H9 (cell line): ENCODE results near the gene DIS3L2. TPM values are rescaled to one million over a fixed set of nuclear protein-coding genes. Genes with fewer than 3 reads are reported as not detected.

Experiments used
- DNase-seq: peaks from one replicate; pipeline ENCODE4 v3.0.0-alpha.2; 2017
- H2AFZ ChIP-seq: one replicate; pipeline ENCODE4 v1.6.1; 2013; ENCODE audit warnings: mild to moderate bottlenecking, low read length, control low read depth, moderate library complexity
- H2AK5ac ChIP-seq: 2 replicates; pipeline ENCODE4 v1.6.1; 2013; ENCODE audit warnings: low read length, control low read depth, mixed read lengths; ENCODE audit not compliant: insufficient read length
- H2BK120ac ChIP-seq: one replicate; pipeline ENCODE4 v1.6.1; 2013; ENCODE audit warnings: low read depth, mild to moderate bottlenecking, low read length, control low read depth, inconsistent platforms; ENCODE audit not compliant: poor library complexity, severe bottlenecking
- H2BK12ac ChIP-seq: 2 replicates; pipeline ENCODE4 v1.6.1; 2013; ENCODE audit warnings: low read length, control low read depth, mixed read lengths, low read depth; ENCODE audit not compliant: insufficient read length
- H2BK15ac ChIP-seq: 2 replicates; pipeline ENCODE4 v1.6.1; 2013; ENCODE audit warnings: low read depth, low read length, control low read depth
- H2BK20ac ChIP-seq: one replicate; pipeline ENCODE4 v1.6.1; 2013; ENCODE audit warnings: low read depth, mild to moderate bottlenecking, low read length, control low read depth, inconsistent platforms; ENCODE audit not compliant: poor library complexity, severe bottlenecking
- H2BK5ac ChIP-seq: 2 replicates; pipeline ENCODE4 v1.6.1; 2013; ENCODE audit warnings: low read length, control low read depth, mixed read lengths; ENCODE audit not compliant: insufficient read length
- H3K14ac ChIP-seq: 2 replicates; pipeline ENCODE4 v1.6.1; 2013; ENCODE audit warnings: low read length, control low read depth; ENCODE audit not compliant: insufficient read depth
- H3K18ac ChIP-seq: 2 replicates; pipeline ENCODE4 v1.6.1; 2013; ENCODE audit warnings: low read depth, mild to moderate bottlenecking, mixed read lengths, low read length, control low read depth; ENCODE audit not compliant: insufficient read length
- H3K23ac ChIP-seq: 2 replicates; pipeline ENCODE4 v1.6.1; 2013; ENCODE audit warnings: low read length, control low read depth, mixed read lengths, low read depth; ENCODE audit not compliant: insufficient read length
- H3K23me2 ChIP-seq: 2 replicates; pipeline ENCODE4 v1.6.1; 2013; ENCODE audit warnings: low read depth, mild to moderate bottlenecking, mixed read lengths, low read length, control low read depth; ENCODE audit not compliant: insufficient read length, poor library complexity, severe bottlenecking
- H3K27ac ChIP-seq: 2 replicates; pipeline ENCODE4 v1.5.1; 2013; ENCODE audit warnings: low read length, control low read depth, mixed read lengths, low read depth; ENCODE audit not compliant: insufficient read length
- H3K27me3 ChIP-seq: 2 replicates; pipeline ENCODE4 v1.6.1; 2013; ENCODE audit warnings: low read length, control low read depth, inconsistent platforms; ENCODE audit not compliant: insufficient read depth
- H3K4ac ChIP-seq: 2 replicates; pipeline ENCODE4 v1.6.1; 2013; ENCODE audit warnings: low read depth, mild to moderate bottlenecking, control low read depth, inconsistent platforms, low read length, moderate library complexity
- H3K4me1 ChIP-seq: 2 replicates; pipeline ENCODE4 v1.6.1; 2013; ENCODE audit warnings: low read length, control low read depth, inconsistent platforms; ENCODE audit not compliant: insufficient read depth
- H3K4me2 ChIP-seq: 2 replicates; pipeline ENCODE4 v1.6.1; 2013; ENCODE audit warnings: low read length, control low read depth, mixed read lengths; ENCODE audit not compliant: insufficient read length, insufficient read depth
- H3K56ac ChIP-seq: 2 replicates; pipeline ENCODE4 v1.6.1; 2013; ENCODE audit warnings: low read depth, mild to moderate bottlenecking, mixed read lengths, low read length, control low read depth; ENCODE audit not compliant: insufficient read length
- H3K79me1 ChIP-seq: 2 replicates; pipeline ENCODE4 v1.6.1; 2013; ENCODE audit warnings: low read depth, mild to moderate bottlenecking, moderate library complexity, low read length, control low read depth, inconsistent platforms; ENCODE audit not compliant: insufficient read depth, poor library complexity, severe bottlenecking
- H3K79me2 ChIP-seq: 2 replicates; pipeline ENCODE4 v1.6.1; 2013; ENCODE audit warnings: low read length, control low read depth, inconsistent platforms; ENCODE audit not compliant: insufficient read depth
- H3K9ac ChIP-seq: 2 replicates; pipeline ENCODE4 v1.6.1; 2013; ENCODE audit warnings: low read length, control low read depth, mixed read lengths; ENCODE audit not compliant: insufficient read length; ENCODE audit errors: extremely low read depth
- H3K9me3 ChIP-seq: one replicate; pipeline ENCODE4 v1.6.1; 2013; ENCODE audit warnings: low read depth, low read length, inconsistent platforms; ENCODE audit not compliant: control insufficient read depth
- H3T11ph ChIP-seq: one replicate; pipeline ENCODE4 v1.6.1; 2013; ENCODE audit warnings: mild to moderate bottlenecking, low read length, control low read depth, inconsistent platforms
- H4K20me1 ChIP-seq: one replicate; pipeline ENCODE4 v1.6.1; 2013; ENCODE audit not compliant: control insufficient read depth, insufficient read length, insufficient read depth
- H4K5ac ChIP-seq: 2 replicates; pipeline ENCODE4 v1.6.1; 2013; ENCODE audit warnings: low read depth, mild to moderate bottlenecking, mixed read lengths, low read length, control low read depth; ENCODE audit not compliant: insufficient read length
- H4K8ac ChIP-seq: replicated peaks from 2 replicates; pipeline ENCODE4 v1.6.1; 2013; ENCODE audit warnings: low read length, control low read depth, mixed read lengths, low read depth; ENCODE audit not compliant: insufficient read length
- H4K91ac ChIP-seq: 2 replicates; pipeline ENCODE4 v1.6.1; 2013; ENCODE audit warnings: low read depth, mild to moderate bottlenecking, moderate library complexity, mixed read lengths, low read length, control low read depth; ENCODE audit not compliant: insufficient read length
- H3K27ac Mint-ChIP-seq, 3 experiments: 2 replicates in 2 of 3; 3 replicates in 1 of 3; pipeline ENCODE4 v1.8.0; 2020 to 2021; ENCODE audit warnings: mixed read lengths in 3 of 3, mild to moderate bottlenecking in 1 of 3, moderate library complexity in 1 of 3
- H3K27me3 Mint-ChIP-seq: 2 replicates; pipeline ENCODE4 v1.8.0; 2021; ENCODE audit warnings: low read depth, mild to moderate bottlenecking, moderate library complexity, mixed read lengths
- H3K36me3 Mint-ChIP-seq, 3 experiments: 2 replicates in 2 of 3; 3 replicates in 1 of 3; pipeline ENCODE4 v1.8.0; 2020 to 2021; ENCODE audit warnings: low read depth in 3 of 3, mixed read lengths in 3 of 3; ENCODE audit not compliant: insufficient read depth in 1 of 3
- H3K4me1 Mint-ChIP-seq, 2 experiments: 2 replicates each; pipeline ENCODE4 v1.8.0; 2020; ENCODE audit warnings: mixed read lengths in 2 of 2
- H3K4me3 Mint-ChIP-seq, 2 experiments: 2 replicates in 1 of 2; 3 replicates in 1 of 2; pipeline ENCODE4 v1.8.0; 2020 to 2021; ENCODE audit warnings: mild to moderate bottlenecking in 2 of 2, mixed read lengths in 2 of 2, moderate library complexity in 1 of 2
- H3K9me3 Mint-ChIP-seq, 2 experiments: 2 replicates in 1 of 2; 3 replicates in 1 of 2; pipeline ENCODE4 v1.8.0; 2020; ENCODE audit warnings: mild to moderate bottlenecking in 2 of 2, mixed read lengths in 2 of 2, moderate library complexity in 1 of 2
- WGBS: extraction: QIAGEN DNeasy Blood & Tissue Kit; methylation state at CpG from one replicate; pipeline ENCODE4 v1.1.7; 2013; ENCODE audit warnings: missing lambda C conversion rate, low lambda C conversion rate, mixed read lengths; ENCODE audit not compliant: insufficient read length; ENCODE audit errors: extremely low coverage; 5-methylcytosine and 5-hydroxymethylcytosine counted together
- total RNA-seq: library from RNA; stranded (reverse); gene quantifications from 2 replicates; pipeline ENCODE4 v1.2.1, GENCODE V29; 2021
- TF ChIP-seq, protein P1 (sequence below): fragments of 200-600 bp; sonication (generic); conservative IDR thresholded peaks from 3 replicates; pipeline ENCODE4 v1.8.0; 2021; ENCODE audit warnings: antibody characterized with exemption, mild to moderate bottlenecking

Gene DIS3L2
- total RNA-seq, 1 experiment from 2014 or later: 28.1 TPM

DNA sequence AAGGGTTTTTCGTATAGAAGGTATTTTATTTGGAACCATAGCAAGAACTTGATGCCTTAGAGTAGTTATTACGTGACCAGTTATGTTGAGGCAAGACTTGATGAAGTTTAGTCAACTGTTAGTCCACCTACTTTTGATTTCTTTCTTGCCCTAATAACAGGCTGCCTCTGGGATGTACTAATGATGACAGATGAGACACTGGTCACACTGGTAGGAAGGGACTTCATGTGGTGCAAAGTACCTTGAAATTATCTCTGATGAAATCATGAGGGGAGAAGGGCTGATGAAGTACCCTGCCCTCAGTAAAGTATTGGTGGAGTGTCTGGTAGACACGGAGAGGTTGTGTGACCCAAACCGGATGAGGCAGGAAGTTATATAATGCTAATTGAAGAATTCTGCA, 5.4 kb downstream of the DIS3L2 start:
- Mint-ChIP-seq H3K4me3 (no peak overlapping the region), H3K27ac (no peak overlapping the region), H3K27me3 (no peaks in the 10 kb centered on the region), H3K4me1 (no peaks in the 10 kb centered on the region), H3K9me3 (peaks cover 12 to 19% of the 10 kb centered on the region in 2 experiments), H3K36me3 (peaks cover 4 to 18% (median 11%) of the 10 kb centered on the region in 3 experiments)
- Histone ChIP-seq H3K79me2 (peaks cover 4% of the 10 kb centered on the region; the same call in 1 of the 2 replicates), H3K56ac (no peak overlapping the region), H3K27me3 (no peaks in the 10 kb centered on the region), H3K4me1 (no peaks in the 10 kb centered on the region), H3K4me2 (no peak overlapping the region), H3K14ac (no peak overlapping the region), H2AFZ (no peak overlapping the region), H3K27ac (no peak overlapping the region), H3K79me1 (peaks cover 3% of the 10 kb centered on the region), H3K9me3 (no peaks in the 10 kb centered on the region), H3K4ac (no peak overlapping the region), H3K23me2 (no peaks in the 10 kb centered on the region), H2BK20ac (no peak overlapping the region), H4K8ac (no peak overlapping the region), H3K23ac (no peak overlapping the region), H4K91ac (no peak overlapping the region), H2BK5ac (no peak overlapping the region), H2AK5ac (no peak overlapping the region), H2BK120ac (no peak overlapping the region), H3T11ph (no peak overlapping the region), H3K9ac (no peak overlapping the region), H2BK15ac (no peak overlapping the region), H2BK12ac (no peak overlapping the region), H3K18ac (no peak overlapping the region), H4K5ac (no peak overlapping the region), H4K20me1 (no peaks in the 10 kb centered on the region)
- no peak for DNase-seq
- TF ChIP-seq, protein P1, sequence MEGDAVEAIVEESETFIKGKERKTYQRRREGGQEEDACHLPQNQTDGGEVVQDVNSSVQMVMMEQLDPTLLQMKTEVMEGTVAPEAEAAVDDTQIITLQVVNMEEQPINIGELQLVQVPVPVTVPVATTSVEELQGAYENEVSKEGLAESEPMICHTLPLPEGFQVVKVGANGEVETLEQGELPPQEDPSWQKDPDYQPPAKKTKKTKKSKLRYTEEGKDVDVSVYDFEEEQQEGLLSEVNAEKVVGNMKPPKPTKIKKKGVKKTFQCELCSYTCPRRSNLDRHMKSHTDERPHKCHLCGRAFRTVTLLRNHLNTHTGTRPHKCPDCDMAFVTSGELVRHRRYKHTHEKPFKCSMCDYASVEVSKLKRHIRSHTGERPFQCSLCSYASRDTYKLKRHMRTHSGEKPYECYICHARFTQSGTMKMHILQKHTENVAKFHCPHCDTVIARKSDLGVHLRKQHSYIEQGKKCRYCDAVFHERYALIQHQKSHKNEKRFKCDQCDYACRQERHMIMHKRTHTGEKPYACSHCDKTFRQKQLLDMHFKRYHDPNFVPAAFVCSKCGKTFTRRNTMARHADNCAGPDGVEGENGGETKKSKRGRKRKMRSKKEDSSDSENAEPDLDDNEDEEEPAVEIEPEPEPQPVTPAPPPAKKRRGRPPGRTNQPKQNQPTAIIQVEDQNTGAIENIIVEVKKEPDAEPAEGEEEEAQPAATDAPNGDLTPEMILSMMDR: no peak
- 100% methylated on average over 1 of the region's 4 CpGs for WGBS
